Measurements from ENCODE around the gene RNF4.
"Not testable (repeated sequence)": the region's sequence is repeated elsewhere in the genome, so short reads cannot be mapped to it uniquely, and the experiment has no call there.

Gene RNF4

DNA sequence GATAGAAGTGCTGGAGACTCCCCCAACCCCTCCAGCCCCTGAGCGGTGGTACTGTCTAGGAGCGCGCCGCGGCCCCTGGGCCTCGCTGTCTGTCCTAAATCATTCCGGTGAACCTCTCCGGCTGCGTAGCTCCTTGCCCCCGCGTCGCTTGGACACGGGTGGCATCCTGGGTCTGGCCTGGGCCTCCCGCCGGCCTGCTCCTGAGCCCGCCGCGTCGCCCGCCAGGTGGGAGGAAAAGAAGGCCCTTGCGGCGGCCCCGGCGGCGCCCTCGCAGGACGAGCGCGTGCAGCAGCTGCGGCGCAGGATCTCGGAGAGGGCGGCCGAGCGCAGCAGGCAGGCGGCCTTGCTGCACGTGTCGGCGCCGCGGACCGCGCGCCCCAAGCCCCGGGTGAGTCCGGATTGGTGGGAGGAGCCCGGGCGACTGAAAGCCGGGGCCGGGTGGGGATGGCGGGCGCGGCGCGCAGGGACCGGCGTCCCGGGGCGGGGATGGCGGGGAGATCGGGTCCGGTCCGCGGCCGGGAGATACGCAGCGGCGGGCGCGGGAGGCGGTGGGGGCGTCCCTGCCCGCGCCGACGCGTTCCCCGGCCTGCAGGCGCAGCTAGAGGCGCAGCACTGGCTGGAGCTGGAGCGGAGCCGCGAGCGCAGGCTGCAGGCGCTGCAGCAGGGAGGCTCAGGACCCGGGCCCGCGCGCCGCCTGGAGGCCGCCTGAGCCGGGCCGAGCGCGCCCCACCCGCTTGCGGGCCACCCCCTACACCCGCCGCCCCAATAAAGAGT, 6.5 kb upstream of the RNF4 start:
- H3K27ac ChIP-seq = no peak overlapping the region
- no peak for TF ChIP-seq ZFX (IDR thresholded peaks at IDR 0.05; ENCODE audit: borderline replicate concordance)
- TF ChIP-seq, protein P1, sequence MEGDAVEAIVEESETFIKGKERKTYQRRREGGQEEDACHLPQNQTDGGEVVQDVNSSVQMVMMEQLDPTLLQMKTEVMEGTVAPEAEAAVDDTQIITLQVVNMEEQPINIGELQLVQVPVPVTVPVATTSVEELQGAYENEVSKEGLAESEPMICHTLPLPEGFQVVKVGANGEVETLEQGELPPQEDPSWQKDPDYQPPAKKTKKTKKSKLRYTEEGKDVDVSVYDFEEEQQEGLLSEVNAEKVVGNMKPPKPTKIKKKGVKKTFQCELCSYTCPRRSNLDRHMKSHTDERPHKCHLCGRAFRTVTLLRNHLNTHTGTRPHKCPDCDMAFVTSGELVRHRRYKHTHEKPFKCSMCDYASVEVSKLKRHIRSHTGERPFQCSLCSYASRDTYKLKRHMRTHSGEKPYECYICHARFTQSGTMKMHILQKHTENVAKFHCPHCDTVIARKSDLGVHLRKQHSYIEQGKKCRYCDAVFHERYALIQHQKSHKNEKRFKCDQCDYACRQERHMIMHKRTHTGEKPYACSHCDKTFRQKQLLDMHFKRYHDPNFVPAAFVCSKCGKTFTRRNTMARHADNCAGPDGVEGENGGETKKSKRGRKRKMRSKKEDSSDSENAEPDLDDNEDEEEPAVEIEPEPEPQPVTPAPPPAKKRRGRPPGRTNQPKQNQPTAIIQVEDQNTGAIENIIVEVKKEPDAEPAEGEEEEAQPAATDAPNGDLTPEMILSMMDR (IDR thresholded peaks at IDR 0.05) = peak; percentile 74

DNA sequence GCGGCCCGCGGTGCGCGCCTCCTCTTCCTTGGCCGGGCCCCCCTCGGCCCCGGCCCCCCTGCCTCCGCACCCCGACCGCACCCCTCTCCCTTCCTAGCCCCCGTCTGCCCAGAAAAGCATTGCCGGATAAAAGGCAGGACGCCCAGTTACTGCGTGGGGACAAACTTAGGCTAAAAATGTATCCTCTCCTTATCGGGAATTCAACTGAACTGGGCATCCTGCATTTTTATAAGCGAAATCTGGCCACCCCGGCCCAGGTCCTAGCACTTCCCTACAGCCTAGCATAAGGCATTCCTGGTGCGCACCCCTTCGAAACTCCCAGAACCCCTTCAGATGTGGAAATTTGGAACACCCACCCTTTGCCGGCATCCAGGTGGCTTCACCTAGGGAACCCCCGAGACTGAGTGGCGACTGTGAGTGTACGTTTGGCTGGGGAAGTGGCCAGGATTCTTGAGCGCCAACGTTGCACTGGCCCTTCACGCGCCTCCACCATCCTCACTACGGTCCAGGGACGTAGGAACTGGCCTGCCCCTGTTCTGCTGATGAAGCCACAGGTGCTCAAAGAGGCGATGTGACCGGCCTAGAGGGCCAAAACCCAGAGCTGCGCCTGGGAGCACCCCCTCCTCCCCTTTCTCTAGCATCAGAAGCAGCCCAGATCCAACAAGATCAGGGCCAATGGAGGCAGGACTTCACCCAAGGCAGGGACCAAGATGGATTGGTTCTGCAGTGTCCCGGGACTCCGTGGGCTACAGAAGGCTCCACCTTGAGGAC, 5.7 kb upstream of the RNF4 start:
- H3K27ac ChIP-seq = no peak overlapping the region
- TF ChIP-seq, protein P1 (IDR thresholded peaks at IDR 0.05) = peak; percentile 46
- no peak for TF ChIP-seq ZFX (IDR thresholded peaks at IDR 0.05; ENCODE audit: borderline replicate concordance)

- TF ChIP-seq, protein P1 (IDR thresholded peaks at IDR 0.05) = no peak
- TF ChIP-seq ZFX (IDR thresholded peaks at IDR 0.05; ENCODE audit: borderline replicate concordance) = no peak
- H3K27ac ChIP-seq = no peak overlapping the region
Observed at GRCh38 chr4:2465032-2465431, 3.9 kb upstream of the RNF4 start.

GRCh38 chr4:2465544-2465943, 3.4 kb upstream of the RNF4 start:
- not testable (repeated sequence) for H3K27ac ChIP-seq

GRCh38 chr4:2469192-2469984, 482 bp downstream of the RNF4 start:
- peak overlapping the region; percentile 87 for H3K27ac ChIP-seq
- TF ChIP-seq ZFX (IDR thresholded peaks at IDR 0.05; ENCODE audit: borderline replicate concordance) = no peak
- TF ChIP-seq, protein P1 (IDR thresholded peaks at IDR 0.05) = no peak

DNA sequence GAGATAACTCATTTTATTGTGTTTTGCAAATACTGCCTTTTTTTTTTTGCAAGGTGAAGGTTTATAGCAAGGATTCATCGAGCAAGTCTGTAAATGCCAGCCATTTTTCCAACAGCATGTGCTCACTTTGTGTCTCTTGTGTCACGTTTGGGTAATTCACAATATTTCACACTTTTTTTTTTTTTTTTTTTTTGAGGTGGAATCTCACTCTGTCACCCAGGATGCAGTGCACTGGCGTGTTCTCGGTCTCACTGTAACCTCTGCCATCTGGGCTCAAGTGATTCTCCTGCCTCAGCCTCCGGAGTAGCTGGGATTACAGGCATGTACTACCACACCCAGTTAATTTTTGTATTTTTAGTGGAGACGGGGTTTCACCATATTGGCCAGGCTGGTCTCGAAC, 1.9 kb downstream of the RNF4 start:
- H3K27ac ChIP-seq = no peak overlapping the region
- no peak for TF ChIP-seq ZFX (IDR thresholded peaks at IDR 0.05; ENCODE audit: borderline replicate concordance)
- TF ChIP-seq, protein P1 (IDR thresholded peaks at IDR 0.05) = no peak

DNA sequence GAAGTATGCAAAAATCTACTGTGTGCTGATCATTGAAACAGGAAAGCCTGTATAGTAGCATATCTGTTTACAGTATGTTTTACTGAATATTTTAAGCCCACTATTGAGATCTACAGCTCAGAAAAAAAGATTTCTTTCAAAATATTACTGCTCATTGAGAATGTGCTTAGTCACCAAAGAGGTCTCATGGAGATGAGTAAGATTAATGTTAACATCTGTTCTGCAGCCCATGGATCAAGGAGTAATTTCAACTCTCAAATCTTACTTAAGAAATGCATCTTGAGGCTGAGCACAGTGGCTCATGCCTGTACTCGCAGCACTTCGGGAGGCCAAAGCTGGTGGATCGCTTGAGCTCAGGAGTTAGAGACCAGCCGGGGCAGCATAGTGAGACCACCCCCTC, 3.3 kb downstream of the RNF4 start:
- no peak overlapping the region for H3K27ac ChIP-seq
- TF ChIP-seq ZFX (IDR thresholded peaks at IDR 0.05; ENCODE audit: borderline replicate concordance) = no peak
- TF ChIP-seq, protein P1 (IDR thresholded peaks at IDR 0.05) = no peak
